Kidney epithelial cell (primary cell): Measurements from ENCODE around the gene PLD1. TPM values are rescaled to one million over a fixed set of nuclear protein-coding genes. Genes with fewer than 3 reads are reported as not detected.
"Not testable (repeated sequence)": the region's sequence is repeated elsewhere in the genome, so short reads cannot be mapped to it uniquely, and the experiment has no call there.

Experiments
- DNase-seq: peaks from one replicate; pipeline ENCODE4 v3.0.0-alpha.2; 2010; ENCODE audit warnings: low read depth
- H3K27me3 ChIP-seq: 2 replicates; pipeline ENCODE4 v1.6.0; 2011; ENCODE audit warnings: low read length; ENCODE audit not compliant: control insufficient read depth, insufficient read depth
- H3K36me3 ChIP-seq: 2 replicates; pipeline ENCODE4 v1.5.1; 2011; ENCODE audit warnings: low read length; ENCODE audit not compliant: control insufficient read depth, insufficient read depth
- H3K4me3 ChIP-seq: 2 replicates; pipeline ENCODE4 v1.5.1; 2011; ENCODE audit warnings: low read depth, mild to moderate bottlenecking, control low read depth, low read length
- CTCF ChIP-seq: IDR thresholded peaks from 2 replicates; pipeline ENCODE4 v1.5.1; 2011; ENCODE audit warnings: mild to moderate bottlenecking, moderate library complexity, low read length, control low read depth, inconsistent platforms; ENCODE audit not compliant: insufficient read depth, poor library complexity, severe bottlenecking
- total RNA-seq: library from RNA; depleted of rRNA; stranded (reverse); fragments of >200 nt; gene quantifications from 2 replicates; pipeline ENCODE4 v1.2.3, GENCODE V29; 2015

PLD1 gene
- total RNA-seq, 1 donor from 2014 or later: 5.8 TPM

GRCh38 chr3:171752329-171752728 lies 58.0 kb downstream of the PLD1 start:
- no peaks in the 10 kb centered on the region for H3K36me3 ChIP-seq
- TF ChIP-seq CTCF: no peak
- H3K4me3 ChIP-seq: no peak overlapping the region
- H3K27me3 ChIP-seq: no peaks in the 10 kb centered on the region
- no peak for DNase-seq

DNA sequence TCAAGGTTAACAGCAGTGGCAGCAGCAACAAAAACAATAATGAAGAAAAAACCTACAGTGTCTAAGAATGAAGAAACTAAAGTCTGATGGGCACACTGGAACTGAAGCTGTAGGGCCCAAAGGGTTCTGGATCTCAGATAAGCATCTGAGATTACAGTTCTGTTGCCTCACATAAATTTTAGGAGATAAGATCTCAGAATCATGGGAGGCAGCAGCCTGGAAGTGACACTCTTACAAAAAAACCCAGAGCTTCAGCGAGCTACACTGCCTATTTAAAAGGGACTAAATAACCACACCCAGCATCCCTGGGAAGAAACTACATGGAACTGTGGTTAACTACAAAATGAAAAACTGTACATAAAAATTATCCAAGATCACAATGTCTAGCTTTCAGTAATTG lies 61.2 kb downstream of the PLD1 start:
- TF ChIP-seq CTCF: no peak
- Histone ChIP-seq H3K27me3 (no peaks in the 10 kb centered on the region), H3K4me3 (no peak overlapping the region), H3K36me3 (no peaks in the 10 kb centered on the region)
- no peak for DNase-seq

GRCh38 chr3:171748064-171748924 lies 62.0 kb downstream of the PLD1 start:
- TF ChIP-seq CTCF: no peak
- Histone ChIP-seq H3K27me3 (no peaks in the 10 kb centered on the region), H3K4me3 (no peak overlapping the region), H3K36me3 (no peaks in the 10 kb centered on the region)
- DNase-seq: no peak

DNA sequence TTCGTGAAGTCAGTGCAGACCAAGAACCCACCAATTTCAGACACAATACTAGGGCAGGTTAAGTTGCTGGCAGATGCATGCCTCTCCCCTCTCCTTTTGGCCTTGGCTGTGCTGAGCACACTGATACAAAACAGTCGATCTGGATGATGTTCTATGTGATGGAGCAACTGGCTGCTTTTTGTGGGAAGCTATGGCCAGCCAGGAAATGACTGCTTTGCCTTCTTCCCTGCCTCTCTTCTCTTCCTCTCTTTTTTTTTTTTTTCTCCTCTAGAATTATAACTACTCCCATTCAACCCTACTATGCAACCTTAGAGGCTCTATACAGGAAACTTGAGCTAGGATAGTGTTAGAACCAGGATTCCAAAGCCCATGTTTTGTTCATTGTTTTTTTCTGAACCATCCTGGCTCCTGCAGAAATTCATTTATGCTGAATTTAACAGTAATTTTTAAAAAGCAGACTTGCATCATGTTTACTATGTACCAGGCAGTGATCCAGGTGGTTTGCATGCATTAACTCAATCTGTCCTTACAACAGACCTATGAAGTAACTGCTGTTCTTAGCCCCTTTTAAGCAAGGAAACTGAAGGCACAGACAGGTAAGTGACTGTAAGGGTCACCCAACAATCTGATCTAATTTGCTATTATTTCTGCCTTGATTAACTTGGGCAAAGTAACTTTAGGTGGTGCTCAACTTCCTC lies 62.9 kb downstream of the PLD1 start:
- TF ChIP-seq CTCF: no peak
- Histone ChIP-seq H3K36me3 (no peaks in the 10 kb centered on the region), H3K4me3 (no peak overlapping the region), H3K27me3 (no peaks in the 10 kb centered on the region)
- DNase-seq: no peak

GRCh38 chr3:171746320-171747222 lies 63.7 kb downstream of the PLD1 start:
- H3K36me3 ChIP-seq, H3K27me3 ChIP-seq, H3K4me3 ChIP-seq, DNase-seq: not testable (repeated sequence)
